HG03565 (cell line): ENCODE data around the gene LRRC49.

Experiments used
- ATAC-seq: cut with Tn5 transposase; IDR thresholded peaks from one replicate; pipeline ENCODE4 v1.9.1; 2021; ENCODE audit warnings: mild to moderate bottlenecking, moderate library complexity; ENCODE audit not compliant: unreplicated experiment

Gene LRRC49

DNA sequence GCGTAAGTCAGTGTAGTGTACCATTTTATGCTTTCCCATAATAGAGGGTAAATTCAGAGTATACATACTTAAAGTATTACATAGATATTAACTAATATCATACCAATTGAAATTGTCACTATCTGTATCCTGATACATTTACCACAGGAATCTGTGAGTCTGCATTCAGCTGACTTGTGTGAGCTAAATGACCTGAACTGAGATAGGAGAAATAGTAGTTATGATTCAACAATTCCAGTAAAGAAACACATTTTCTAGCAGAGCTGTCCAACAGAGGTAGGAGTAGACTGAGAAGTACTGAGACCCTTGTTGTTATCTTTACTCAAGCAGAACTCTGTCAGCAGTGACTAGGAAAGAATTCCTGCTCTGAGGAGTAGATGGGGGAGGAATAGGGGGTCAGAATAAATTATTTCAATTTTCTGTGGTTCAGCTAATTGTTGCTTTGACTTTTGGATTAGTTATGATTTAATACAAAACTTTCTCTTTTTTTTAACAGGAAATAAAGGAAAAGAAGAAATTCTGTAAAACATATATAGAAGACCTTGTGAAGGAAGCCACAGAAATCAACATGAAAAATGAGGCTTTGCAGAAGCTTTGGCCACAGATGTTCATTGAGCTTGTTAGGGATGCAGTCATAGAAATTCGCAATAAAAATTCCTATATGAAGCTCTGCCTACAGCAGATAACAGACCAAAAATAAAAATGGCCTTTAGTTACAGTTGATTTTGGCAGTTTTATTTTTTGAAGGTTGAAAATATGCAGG, 156.5 kb downstream of the LRRC49 start:
- ATAC-seq: no peak

DNA sequence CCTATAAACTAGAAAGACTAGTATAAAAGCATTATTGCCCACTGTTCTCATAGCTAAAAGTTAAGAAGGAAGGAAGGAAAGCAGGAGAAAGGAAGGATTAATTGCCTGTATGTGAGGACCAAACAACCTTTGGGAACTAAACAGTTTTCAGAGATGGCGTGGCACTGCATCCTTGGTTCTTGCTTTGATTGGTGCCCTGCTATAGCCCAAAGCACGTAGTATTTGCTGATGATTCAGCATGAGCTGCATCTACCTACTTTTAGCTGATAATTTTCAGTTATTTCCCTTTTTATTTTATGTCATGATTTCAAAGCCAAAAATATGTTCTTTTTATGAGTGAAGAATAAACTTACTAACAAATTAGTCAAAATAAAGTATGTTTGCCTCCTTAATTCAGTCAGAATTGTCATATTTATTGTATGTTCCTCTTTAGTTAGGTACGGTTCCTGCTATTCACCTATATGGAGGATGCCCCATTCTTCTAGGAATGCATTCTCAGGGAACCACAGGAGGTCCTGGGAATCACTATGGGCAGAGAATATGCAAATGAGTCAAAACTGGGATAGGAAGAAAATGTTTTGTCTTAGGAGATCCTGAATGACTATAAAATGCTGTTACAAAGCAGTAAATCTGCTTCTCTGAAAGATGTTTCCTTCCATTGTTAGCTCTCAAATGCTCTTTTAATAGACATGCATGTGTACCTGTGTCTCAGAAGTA, 157.2 kb downstream of the LRRC49 start:
- no peak for ATAC-seq

DNA sequence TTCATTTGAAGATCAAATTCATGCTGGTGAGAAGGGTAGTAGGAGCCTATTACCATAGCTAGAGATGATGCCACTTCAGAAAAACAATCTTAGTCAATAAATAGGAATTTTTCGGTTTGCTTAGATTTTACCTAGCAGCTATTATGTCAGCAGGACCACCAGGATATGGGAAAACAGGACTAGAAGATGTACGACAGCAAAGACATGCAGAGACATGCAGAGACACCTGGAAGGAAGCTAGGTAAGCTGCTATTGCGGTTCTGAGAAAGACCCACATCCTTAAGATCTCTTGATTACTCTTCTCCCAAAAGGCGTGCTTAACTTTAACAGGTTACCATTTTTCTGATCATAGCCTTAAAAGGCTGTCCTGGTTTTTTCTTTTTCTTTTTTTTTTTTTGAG, 157.8 kb downstream of the LRRC49 start:
- ATAC-seq: no peak

DNA sequence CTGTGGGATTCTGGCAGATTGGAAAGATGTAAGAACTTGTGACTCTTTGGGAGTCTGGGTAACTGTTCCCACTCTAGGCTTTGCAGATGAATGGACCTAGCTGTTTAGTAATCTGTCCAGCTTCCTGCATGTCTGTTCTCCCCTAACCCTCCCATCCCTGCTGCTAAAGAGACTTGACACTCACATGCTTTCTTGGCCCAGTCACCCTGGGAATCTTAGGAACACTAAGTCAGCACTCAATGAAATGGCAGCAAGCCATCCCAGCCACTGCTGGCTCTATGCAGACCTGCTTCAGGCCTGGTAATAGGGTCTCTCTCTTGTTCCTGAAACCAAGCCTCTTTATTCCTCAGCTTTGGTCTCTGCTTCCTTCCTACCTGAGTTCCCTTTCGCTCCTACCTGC, 158.9 kb downstream of the LRRC49 start:
- ATAC-seq: no peak

DNA sequence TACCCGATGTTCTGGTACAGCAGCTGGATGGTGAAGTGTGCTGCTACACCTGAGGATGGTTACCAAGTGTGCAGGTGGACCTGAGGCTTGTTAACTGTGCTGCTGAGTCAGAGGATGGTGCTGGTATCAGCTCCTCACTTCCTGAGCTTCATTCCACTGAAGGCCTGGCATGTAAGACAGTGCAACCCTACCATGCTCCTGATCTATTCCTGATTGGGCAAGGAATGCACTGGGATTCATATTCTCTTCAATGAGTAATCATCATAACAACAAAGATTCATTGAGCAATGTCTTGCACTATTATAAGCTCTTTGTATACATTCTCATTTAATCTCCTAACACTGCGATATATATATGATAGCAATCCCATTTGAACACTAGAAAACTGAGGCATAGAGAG, 159.7 kb downstream of the LRRC49 start:
- no peak for ATAC-seq

DNA sequence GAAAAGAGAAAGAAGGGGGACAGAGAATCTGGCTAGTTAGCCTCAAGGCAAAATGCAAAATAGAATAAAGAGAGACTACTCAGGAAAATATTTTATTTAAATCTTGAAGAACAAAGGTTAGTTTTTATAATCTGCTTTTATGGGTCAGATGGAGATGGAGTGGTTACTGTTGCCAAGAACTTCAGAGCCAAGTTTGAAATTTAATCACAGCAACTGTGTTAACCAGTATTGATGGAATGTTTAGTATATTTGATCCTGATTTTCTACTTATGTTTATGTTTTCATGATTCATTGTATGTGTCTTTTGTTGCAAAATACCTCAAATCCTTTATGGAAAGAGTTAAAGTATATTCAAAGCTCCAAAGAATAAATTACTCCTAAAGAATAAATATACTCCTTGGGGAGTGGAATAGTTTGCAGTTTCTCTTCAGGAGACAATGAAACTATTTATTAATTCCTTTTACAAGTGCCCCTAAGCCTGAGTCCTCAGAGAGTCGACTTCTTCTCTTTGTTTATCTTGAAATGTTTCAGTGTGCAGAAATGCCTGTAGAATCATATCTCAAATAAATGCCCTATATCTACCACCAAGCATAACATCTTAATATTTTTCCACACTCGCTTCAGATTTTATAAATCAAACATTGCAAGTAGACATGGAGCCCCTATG, 161.8 kb downstream of the LRRC49 start:
- no peak for ATAC-seq

DNA sequence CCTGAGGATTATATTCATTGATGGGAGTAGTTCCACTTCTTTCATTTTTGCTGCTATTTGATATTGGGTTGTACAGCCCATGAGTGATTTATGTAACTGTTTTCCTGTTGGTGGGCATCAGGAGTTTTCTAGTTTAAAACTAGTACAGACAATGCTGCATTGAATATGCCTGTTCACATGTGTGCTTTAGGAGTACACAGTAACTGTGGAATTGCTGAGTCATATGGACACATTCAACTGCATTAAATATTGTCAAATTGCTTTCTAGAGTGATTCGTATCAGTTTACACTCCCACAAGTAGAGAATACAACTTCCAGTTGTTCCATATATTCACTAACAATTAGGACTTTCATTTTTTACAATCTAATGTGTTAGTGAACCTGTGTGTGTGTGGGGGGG, 162.8 kb downstream of the LRRC49 start:
- no peak for ATAC-seq

DNA sequence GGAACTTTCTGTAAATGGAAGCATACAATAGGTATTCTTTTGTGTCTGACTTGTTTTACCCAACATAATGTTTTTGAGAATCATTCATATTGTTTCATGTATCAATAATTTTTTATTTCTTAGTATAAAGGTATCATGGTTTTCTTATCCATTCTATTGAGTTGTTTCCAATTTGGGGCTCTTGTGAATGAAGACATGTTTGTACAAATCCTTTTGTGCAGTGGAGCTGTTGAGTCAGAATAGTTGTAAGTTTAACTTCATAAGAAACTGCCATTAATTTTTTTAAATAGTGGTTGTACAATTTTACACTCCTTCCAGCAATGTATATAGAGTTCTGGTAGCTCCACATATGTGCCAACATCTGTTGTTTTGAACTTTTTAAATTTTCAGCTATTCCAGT, 163.5 kb downstream of the LRRC49 start:
- ATAC-seq: no peak

DNA sequence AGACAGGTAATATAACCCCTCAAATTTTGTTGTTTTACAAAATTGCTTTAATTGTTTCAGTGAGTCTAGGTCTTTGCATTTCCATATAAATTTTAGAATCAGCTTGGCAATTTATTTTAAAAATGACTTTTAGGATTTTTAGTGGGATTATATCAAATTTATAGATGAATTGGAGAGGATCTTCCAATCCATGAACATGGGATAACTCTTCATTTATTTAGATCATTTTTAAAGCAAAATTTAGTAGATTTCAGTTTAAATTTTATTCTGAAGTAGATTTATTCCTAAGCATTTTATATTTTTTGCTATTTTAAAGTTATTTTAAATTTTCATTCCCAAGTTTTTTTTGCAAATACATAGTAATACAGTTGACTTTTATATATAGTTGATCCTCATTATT, 164.5 kb downstream of the LRRC49 start:
- no peak for ATAC-seq

DNA sequence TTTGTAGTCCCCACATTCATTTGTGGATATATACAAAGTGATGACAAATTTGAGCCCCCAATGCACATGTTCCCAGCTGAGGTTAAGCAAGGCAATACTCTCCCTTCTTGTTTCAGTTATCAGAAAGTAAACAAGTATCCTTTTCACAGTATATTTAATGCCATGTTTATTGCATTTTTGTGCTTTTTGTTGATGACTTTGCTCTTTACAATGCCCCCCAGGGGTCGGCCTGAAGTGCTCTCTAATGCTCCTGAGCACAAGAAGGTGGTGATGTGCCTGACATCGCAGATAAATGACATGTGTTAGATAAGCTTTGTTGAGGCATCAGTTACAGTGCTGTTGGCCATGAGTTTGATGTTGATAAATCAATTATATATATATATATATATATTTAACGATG, 165.0 kb downstream of the LRRC49 start:
- ATAC-seq: no peak

DNA sequence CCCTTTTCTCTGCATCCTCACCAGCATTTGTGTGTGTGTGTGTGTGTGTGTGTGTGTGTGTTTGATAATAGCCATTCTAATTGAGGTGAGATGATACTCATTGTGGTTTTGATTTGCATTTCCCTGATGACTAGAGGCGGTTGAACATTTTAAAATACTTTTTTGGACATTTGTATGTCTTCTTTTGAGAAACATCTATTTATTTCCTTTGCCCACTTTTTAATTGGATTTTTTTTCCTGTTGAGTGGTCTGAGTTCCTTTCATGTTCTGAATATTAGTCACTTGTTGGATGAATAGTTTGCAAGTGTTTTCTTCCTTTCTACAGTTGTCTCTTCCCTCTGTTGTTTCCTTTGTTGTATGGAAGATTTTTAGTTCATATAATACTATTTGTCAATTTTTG, 168.4 kb downstream of the LRRC49 start:
- ATAC-seq: no peak

DNA sequence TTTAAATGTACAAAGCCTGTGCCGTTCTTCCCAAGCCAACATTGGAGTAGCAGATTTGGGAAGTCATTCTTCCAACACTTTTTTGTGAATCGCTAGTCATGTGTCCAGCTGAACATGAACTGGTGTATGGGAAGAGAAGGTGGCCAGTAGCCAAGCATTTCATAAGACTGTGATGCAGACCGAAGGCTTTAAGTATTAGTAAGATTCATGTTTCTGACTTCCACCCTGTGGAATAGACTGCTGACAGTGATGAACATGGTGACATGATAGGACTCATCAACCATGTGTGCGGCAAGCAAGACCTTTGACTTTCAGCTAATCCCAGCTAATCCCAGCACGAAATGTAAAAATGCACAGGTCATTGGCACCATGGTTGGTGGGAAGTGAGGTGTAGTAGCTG, 174.4 kb downstream of the LRRC49 start:
- ATAC-seq: no peak

DNA sequence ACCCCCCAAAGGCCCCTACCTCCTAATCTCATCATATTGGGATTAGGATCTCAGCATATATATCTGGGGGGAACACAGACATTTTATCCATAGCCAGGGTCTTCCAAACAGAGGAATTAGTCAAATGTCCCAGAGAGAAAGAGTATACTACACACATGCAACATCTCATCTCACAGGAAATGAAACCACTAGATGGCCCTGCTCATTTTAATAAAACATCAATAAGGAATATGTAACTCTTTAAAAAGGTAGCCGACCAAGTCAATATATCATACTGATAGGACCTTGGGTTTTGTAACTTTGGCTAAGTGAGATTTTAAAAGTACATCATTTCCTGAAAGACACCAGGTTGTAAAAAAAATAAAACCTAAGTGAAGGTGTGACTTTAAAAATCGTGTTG, 177.1 kb downstream of the LRRC49 start:
- ATAC-seq: no peak

DNA sequence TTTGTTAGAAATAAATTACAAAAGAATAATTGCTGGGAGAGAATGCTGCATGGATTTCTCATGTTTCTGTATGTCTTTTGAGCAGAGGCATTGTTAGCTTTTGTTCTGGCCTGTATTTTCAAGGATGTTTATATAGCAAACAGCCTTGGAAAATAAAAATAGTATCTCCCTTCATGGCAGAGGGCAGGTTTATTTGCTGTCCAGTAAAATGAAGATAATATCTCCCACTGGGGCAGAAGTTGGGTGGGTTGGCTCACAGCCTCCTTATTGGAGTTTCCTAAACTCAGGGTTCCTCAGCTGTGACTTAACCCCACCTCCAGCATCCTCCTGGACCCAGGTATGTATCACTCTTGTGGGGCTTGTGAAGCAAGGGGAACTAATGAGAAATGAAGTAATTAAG, 178.9 kb downstream of the LRRC49 start:
- ATAC-seq: no peak

DNA sequence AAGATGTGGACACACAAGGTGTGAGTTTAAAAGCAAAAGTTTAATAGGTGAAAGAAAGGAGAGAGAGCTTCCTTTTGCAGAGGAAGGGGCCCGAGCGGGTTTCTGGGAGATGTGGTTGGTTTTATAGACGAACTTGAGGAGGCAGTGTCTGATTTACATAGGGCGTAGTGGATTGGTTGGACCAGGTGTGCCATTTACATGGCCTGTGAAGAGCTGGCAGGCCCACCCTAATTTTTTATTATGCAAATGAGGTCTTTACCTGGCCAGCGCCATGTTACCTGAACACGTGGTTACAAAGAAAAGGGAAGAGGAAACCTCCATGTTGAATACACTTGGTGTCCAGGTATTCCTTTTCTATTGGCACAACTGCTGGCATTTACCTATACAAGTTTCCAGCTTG, 179.8 kb downstream of the LRRC49 start:
- ATAC-seq: no peak

DNA sequence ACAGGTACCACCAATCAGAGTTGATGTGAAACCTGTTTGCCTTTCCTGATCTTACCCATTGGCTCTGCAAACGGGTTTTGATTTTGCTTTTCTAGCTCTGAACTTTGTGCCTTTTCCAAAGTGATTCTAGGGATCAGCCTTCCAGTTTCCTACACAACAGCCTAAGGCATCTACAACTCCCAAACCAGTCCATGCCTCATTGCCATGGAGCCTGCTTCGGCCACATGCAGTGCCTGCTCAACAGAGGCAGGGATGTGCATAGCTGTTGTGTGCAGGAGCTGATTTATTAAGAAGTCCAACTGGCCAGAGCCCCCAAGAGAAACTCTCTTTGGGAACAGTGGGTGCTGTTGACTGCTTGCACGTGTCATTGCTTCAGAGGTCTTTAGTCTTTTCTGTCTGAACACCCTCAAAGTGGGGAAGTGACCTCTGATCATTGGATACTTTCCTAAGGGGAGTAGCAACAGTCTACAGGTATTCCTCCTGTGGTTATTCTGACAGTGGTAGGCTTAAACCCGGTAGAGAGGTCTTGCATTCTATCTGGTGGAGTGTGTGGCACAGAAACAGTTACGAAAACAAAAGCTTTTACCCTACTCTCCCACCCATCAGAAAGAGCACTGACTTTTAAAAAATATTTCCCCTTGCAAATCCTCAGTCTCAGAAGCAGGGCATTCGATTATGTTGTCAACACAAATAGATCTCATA, 186.0 kb downstream of the LRRC49 start:
- no peak for ATAC-seq

DNA sequence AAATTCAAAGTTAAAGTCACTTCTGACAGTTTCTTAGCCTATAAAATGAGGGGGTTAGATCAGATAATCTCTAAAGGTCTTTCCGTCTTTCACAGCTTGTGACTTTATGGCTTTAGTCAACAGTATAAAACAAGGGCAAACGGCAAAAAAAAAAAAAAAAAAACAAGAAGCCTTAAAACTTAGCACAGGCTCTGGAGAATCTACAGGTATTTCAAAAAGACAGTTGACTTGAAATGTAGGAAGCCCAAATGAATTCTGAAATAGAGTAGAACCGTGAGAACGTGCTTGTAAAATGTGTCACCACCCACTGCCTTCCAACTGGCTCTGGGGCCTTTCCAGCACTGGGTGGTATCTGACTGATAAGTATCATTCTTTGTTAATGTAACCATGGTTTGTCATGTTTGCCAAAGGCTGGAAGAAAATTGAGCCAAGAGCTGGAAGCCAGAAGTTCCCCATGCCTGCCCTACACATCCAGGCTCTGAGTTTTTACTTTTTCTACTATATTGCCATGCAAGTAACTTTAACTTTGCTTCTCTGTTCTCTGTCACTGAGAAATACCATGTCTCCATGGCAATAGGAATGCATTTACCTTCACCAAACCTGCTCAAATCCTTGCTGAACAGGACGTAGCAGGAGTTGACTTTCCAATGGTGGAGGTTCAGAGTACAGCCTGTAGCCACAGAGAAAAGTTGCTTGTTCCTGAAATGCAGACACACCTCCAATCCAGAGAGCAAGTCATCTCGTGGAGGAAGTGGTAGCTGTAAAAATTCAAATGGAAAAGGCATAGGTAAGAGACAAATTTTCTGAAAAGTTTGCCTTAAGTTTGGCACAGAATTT, 186.8 kb downstream of the LRRC49 start:
- ATAC-seq: no peak

DNA sequence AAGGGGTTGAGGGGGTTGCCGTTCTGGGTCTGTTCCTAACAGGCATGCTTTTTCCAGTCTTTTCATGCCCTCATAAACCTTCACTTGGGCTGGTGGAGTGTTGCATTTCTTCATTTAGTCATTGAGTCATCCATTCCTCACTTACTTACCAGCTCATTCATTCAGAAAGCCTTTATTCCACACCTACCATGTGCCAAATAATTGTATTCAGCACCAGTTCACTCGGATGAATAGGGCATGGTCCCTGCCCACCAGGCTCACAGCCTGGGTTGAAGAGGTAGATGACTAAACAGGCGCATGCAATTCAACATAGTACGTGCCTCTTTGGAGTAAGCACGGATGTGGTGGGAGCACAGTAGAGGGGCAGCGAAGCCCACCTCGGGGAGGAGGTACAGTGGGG, 187.5 kb downstream of the LRRC49 start:
- ATAC-seq: no peak

DNA sequence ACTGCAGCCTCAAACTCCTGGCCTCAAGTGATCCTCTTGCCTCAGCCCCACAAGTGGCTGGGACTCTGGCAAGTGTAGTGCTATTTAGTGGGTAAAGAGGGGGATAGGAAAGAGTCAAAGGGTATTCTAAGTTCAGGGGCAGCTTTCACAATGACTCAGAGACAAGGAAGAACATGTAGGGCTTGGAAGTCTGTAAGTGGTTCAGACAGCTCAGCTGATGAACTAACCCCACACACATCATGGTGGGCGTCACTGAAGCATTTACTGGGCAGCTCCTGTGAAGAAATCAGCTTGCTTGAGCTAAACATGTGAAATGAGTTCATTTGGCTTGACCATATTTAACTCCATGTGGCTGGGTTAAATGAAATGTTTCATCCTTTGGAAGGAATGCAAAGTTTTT, 188.1 kb downstream of the LRRC49 start:
- no peak for ATAC-seq

DNA sequence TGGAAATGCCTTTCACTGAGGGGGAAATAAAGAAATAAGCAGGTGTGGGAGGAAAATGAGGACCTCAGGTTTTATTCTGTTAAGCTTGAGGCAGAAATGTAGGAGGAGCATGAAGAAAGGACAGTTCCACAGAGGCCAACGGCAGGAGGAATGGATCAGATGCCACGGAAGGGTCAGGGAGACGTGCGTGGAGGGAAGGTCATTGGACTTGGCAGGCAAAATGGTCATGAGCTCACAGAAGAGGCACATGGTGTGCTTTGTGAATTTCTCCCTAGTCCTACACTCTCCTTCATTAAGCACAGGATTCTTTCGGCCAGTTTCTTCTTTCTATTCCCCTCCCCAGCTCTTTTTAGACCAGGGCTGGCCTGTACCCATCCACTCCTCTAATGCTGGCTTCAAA, 190.2 kb downstream of the LRRC49 start:
- ATAC-seq: no peak

DNA sequence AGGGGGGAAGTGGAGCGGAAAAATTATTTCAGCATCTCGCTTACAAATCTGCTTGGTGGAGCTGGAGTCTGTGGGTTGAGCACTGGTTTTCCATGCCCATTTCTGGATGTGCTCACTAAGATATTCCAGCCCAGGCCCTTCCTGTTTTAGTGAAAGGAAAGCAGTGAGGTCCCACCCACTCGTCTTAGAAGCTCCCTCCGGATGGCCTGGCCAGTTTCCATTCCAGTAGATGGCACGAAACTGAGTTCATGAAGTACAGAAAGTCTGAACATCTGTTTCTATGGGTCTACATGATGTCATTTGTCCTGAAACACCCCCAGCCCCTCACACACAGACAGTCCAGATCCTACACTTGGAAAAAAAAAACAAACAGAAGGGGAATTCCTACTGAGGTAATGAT, 190.7 kb downstream of the LRRC49 start:
- no peak for ATAC-seq
